HG02970 (cell line): ENCODE data around the gene CTTNBP2NL.

Source experiments
- ATAC-seq: cut with Tn5 transposase; IDR thresholded peaks from one replicate; pipeline ENCODE4 v1.9.1; 2021; ENCODE audit warnings: mild to moderate bottlenecking, moderate library complexity, moderate number of reproducible peaks; ENCODE audit not compliant: unreplicated experiment, low FRiP score

CTTNBP2NL gene, protein sequence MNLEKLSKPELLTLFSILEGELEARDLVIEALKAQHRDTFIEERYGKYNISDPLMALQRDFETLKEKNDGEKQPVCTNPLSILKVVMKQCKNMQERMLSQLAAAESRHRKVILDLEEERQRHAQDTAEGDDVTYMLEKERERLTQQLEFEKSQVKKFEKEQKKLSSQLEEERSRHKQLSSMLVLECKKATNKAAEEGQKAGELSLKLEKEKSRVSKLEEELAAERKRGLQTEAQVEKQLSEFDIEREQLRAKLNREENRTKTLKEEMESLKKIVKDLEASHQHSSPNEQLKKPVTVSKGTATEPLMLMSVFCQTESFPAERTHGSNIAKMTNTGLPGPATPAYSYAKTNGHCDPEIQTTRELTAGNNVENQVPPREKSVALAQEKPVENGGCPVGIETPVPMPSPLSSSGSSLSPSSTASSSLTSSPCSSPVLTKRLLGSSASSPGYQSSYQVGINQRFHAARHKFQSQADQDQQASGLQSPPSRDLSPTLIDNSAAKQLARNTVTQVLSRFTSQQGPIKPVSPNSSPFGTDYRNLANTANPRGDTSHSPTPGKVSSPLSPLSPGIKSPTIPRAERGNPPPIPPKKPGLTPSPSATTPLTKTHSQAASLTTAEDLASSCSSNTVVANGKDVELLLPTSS

DNA sequence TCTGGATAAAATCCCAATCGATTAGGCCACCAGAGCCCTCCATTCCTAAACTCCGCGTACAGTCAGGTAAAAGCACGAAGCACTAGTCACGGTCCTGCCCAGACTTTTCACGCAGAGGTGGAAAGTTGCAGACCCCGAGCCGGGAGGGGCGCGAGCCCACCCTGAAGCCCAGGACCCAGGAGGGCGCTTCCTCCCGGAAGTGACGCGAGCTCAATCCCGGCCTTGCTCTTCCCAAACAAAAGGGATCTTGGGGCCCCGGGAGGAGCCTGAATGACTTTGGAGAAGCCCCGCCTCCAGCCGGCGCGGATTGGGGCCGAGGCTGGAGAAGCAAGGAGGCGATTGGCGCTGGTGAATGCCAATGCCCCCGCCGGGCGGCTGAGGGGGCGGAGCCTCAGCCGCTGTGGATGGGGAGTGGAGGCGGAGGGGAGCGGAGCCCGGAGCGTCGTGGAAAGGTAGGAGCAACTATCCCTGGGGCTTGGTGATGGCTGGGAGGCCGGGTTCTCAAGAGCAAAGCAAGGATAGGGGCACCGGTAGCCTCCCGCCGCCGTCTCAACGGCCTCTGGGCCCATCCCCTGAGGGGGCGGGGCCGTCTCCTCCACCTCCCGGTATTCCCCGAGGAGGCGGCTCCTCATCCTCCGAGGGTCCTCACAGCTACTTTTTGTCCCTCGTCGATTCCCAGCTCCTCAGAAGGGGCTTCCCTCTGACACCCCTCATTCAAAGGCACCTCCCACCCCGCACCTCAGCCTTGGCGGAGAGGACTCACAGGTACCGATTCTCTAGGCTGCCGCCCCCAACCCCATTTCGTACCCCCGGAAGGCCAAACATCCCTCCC lies at the start of gene CTTNBP2NL:
TSS of gene CTTNBP2NL (plus strand) at position 394 of the 832 bp plus-strand sequence. CDS start 19,952 bp downstream, outside the sequence.
- peak; percentile 87 for ATAC-seq

DNA sequence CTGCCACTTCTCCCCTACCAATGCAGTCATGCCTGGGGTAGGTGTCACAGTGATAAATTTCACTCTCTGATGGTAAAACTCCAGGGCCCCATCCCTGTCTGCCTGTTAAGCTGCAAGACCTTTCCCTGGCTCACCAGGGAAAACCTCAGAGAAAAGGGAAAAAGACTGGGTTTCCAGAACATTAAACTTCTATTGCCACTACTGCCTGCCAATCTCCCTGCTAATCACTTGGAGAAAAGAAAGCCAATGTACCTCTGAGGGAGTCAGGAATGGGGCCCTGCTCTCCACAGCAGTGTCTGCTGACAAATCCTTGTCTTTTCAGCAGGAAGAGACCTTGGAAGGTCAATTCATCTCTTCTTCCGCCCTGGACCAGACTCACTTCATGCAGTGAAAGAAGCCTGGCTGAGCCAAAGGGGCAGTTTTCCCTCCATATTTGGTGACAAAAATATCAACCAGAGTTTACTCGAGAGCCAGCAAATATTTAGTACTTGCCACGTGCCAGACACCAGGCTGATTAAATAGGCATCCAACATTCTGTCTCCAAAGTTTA lies 49.1 kb upstream of the CTTNBP2NL start:
- no peak for ATAC-seq

DNA sequence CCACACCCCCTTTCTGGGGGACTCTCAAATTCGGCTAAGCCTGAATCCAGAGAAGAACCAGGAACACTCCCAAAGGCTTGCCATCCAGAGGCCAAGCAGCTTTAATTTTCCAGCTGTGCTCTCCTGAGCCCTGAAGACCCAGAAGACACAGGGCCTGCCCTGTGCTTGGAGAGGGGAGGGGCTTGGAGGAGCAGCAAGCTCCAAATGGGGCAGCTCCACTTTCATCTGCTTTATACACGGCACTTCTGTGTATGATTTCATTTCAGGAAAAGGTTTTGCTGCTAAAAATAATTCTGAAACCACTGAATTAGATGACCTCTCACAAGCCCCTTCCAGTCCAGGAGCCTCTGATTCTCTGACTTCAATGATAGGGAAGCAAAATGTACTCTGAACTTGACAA lies 39.2 kb upstream of the CTTNBP2NL start:
- ATAC-seq: no peak

DNA sequence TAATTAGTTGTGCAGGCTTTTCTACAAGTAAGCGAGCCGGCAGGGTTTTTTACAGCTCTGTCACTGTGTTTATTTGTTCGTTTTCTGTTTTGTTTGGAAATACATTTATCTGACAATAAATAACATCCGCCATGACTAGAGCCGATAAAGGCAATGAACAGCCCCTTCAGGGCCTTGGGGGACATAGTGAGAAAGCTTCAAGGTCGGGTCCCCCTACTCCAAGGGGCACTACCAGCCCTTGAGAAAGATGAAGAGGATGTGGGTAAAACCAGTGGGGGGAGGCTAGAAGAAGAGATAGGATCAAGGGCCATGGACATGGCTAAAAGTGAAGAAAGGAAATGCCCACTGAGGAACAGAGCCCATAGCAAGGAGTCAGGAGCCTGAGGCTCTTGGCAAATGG lies 38.5 kb upstream of the CTTNBP2NL start:
- ATAC-seq: no peak

DNA sequence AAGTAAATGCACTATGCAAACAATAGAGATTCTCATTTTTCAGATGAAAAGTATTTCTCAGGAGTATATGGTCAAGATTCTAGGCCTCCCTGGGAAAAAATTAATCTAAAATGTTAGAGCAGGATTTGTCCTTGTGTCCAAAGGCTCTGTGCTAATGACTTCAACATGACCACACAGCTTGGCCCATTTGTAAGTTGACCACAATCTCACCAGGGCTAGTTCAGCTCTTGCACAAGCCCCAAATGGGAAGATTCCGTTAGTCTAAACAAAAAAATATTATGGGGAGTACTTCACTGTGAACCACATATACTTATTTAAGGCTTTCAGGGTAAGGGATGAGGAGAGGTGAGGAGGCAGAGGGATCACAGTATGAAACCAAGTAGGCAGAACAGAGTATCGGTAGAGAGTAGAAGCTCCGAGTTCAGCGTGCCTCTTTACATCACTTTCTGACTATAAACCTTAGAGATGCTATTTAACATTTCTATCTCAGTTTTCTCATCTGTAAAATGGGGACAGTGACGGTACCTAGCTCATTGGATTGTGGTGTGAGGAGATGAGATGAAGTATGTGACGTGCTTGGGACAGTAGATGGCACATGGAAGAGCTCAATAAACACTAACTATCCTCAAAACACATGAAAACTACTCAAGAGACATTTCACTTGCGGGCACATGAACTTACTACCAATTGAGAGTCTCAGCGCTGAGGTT lies 37.8 kb upstream of the CTTNBP2NL start:
- ATAC-seq: no peak

DNA sequence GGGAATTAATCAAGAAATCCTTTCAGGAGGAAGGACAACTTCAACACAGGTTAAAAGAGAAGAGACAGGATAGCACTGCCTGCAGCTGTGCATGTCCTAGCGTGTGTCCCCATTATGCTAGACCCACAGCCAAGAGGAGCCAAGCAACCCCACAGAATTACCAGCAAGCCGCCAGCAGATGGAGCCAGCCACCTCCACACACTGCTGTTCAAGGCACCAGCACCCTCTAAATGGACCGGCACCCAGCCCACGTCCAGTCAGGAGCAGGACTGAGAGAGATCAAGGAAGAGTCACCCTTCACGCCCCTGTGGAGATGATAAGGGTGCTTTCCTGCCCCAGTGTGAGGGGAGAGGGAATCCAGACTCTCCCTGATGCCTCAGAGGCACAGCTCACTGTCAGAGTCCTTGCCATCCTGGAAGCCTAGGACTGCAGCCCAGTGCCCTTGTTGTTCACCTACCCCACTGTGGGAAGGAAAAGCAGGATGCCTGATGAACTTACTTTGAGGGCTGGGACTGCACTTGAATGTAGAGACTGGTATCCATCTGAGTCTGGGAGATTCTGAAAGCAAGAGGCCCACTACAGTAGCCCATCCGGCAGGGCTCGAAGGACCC lies 37.1 kb upstream of the CTTNBP2NL start:
- ATAC-seq: no peak

DNA sequence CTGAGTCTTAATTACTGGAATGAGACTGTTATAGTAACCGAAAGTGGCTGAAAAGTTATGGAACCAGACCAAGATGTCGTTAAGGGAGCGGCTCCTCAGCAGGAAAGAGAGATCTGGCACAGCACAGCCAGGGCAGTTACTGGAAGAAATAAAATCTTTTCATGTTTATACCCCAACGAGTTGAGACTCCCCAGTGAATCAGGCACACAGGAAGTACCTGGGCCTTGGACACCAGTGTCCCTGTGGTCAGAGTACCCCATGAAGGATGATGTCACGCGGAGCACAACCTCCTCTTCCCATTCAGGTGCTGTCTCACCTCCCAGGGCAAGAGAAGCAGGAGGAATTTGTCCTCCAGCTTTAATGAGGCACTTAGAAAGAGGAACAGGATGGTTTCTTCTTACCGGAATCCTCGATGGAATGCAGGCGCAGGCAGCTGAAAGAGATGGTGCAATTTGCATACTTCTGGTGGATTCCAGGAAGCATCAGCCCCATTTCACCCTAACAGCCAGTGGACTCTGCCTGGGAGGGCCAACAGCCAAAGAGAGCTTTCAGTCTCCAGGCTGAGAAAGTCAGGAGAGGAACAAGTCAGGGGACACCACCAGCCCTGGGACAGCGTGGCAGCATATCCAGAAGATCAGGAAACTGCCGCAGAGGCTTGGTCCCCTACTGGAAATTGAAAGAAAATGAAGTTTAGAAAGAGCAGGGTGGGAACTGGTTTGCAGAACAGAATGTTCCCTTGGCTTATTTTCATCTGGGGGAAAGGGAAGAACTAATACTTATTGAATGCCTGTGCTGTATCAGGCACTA lies 35.9 kb upstream of the CTTNBP2NL start:
- ATAC-seq: no peak

DNA sequence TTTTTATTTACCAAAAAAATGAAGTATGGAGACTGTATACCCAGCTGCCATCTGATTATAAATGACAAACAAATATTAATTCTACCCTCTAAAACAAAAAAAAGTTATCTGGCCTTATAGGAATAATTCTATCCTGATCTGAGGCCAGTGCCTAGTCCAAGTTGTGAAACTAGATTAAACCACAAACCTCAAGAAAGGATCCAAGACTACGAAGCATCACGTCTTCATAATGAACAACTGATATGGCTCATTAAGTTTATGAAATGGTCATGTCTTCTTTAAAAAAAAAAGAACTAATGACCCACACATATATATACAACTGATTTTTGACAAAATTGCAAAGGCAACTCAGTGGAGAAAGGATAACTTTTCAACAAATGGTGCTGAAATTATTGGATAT lies 32.4 kb upstream of the CTTNBP2NL start:
- ATAC-seq: no peak

DNA sequence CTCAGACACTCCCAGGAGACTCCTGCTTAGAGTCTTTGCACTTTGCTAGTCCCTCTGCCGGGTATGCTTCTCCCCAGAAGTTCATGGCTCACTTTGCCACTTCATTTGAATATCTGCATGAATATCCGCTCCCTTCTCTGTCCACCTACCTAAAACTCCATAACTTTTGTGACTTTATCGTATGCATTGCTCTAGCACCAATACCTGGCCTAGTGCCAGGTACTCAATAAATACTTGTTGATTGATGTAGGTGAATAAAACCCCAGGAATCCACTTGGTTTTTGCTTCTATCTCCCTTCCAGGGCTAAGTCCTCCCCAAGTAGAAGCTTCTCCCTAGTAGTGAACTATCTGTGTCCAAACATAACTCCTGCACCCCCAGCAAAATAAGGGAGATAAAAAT lies 27.8 kb upstream of the CTTNBP2NL start:
- no peak for ATAC-seq

DNA sequence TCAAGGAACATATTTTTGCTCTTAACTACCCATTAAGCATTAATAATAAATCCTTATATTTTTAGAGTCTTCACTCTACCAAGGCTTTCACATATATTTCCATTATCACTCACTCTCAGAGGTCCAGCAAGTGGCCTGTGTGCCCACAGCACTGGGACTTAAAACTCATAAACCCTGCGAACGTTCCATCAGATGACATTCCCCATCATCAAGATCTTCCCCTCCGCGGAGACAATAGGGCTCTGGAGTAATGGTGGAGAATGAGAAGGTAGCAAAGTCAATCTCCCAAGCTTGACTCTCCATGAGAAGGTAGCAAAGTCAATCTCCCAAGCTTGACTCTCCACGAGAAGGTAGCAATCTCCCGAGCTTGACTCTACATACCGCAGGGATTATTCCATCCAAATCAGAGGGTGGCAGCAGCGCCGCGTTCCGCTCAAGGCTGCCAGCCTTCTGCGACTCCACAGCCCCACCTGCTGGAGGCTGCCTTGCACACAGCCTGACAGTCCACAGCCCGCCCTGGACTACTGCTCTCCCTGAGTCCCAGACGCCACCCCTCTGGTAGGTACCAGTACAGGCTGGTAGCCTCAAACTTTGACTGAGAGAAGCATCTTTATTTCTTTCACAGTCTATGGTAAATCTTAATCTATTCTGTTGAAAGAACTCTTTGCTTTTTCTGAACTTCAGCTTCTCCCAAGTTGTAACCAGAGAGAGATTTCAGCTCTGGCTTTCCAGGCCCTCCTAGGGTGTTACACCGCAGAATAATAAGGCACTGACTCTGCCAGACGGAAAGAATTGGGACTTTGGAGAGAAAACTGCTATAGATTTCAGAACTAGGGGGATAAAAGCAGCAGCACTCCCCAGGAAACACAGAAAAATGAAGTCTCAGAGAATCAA lies 26.4 kb upstream of the CTTNBP2NL start:
- ATAC-seq: peak; percentile 80

DNA sequence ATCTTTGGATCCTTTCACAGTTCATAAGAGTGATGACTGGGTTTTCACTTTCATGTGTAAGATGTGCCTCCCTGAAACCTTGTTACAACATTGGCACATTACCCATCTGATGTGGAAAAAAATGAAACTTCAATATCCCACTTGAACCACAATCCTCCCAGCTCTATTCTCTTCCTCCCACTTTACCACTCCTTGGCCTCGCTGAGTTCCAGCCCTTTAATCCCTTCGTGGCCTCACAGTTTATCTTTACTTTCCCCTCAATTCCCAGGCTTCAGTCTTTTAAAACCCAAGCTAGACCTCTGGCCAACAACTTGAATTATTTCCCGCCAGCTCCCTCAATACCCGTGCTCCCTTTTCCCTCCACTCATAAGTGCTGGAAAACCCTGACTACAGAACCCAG lies 25.0 kb upstream of the CTTNBP2NL start:
- no peak for ATAC-seq

DNA sequence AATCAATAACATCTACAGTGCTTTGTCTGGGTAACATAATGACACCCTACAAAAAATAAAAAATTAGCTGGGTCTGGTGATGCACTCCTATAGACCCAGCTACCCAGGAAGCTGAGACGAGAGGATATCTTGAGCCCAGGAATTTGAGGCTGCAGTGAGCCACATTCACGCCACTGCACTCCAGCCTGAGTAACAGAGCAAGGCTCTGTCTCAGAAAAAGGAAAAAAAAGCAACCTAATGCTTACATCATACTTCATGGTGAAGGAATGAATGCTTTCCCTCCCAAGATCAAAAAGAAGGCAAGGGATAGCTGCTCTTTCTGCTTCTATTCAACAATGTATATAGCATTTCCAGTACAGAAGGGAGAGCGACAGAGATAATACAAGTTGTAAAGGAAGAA lies 24.2 kb upstream of the CTTNBP2NL start:
- no peak for ATAC-seq

DNA sequence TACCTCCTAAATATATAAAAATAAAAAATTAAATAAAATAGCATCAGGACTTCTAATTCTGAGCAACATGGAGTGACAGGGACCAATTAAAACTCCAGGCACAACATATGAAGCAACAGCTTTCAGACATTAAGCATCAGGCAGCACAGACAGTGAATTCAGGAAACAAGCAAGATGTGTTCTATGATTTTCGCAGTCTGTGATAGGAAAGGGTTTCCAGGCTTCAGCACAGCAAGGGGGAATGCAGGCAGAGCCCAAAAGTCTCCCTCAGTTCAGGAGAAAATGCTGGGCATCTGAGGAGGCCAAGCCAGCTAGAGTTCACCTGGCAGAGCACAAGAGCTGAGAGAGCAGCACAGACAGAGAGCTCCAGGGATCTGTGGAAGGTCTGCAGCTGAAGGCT lies 22.2 kb upstream of the CTTNBP2NL start:
- no peak for ATAC-seq

DNA sequence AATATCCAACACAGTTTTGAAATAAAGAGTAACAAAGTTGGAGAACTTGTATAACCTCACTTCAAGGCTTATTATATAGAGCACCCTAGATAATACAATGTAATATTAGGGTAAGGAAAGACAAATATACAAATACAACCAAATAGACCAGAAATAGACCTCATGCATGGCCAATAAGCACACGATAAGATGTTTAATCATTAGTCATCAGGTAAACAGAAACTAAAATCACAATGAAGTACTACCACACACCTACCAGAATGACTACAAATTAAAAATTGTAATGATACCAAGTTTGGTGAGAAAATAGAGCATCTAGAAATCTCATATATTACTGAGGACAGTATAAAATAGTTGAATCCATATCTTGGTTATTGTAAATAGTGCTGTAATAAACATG lies 20.3 kb upstream of the CTTNBP2NL start:
- ATAC-seq: no peak

DNA sequence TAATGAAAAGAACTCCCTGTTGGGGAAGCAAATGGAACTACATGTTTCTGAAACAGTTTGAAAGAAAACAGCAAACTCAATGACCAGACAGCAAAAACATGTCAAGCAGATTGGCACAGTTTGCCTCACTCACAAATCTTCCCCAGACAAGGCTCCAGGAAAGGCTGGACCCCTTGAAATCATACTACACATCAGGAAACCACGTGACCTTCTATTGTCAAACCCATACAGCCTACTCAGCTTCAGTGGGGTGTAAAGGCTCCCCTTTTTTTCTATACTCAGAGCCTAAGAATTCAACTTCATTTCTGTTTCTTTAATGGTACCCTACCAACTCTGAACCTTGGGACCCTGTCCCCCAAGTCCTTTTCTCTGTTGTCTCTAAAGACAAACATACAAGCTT lies 15.7 kb upstream of the CTTNBP2NL start:
- ATAC-seq: no peak

DNA sequence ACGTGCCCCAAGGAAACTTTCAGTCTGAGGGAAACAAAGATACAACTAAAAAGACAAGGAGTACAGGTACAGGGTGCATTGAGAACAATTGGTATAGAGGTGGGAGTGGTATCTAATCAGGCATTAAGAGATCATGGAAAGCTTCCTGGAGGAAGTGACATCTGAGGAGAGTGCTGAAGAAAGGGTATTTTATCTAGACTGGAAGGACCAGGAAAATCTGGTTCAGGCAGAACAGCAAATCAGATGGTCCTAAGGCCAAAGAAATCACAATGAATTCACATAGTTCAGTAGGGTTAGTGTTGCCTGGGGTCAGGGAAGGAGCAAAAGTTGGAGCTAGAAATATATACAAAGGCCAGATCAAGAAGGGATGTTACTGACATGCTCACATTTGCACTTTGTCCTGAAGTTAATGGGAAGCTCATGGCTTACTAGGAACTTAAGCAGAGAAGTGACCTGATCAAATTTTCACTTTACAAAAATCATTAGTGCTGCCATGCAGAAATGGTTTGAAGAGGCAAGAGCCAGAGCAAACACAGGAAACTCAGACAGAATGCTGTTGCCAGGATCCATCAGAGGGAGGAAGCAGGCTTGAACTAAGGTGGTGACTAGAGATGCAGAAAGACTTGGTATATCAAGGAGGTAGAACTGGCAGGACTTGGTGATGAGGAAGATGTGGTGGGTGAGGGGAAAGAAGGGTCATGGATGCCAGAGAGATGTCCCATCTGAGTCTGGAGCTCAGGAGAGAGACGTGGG lies 14.5 kb upstream of the CTTNBP2NL start:
- ATAC-seq: no peak

DNA sequence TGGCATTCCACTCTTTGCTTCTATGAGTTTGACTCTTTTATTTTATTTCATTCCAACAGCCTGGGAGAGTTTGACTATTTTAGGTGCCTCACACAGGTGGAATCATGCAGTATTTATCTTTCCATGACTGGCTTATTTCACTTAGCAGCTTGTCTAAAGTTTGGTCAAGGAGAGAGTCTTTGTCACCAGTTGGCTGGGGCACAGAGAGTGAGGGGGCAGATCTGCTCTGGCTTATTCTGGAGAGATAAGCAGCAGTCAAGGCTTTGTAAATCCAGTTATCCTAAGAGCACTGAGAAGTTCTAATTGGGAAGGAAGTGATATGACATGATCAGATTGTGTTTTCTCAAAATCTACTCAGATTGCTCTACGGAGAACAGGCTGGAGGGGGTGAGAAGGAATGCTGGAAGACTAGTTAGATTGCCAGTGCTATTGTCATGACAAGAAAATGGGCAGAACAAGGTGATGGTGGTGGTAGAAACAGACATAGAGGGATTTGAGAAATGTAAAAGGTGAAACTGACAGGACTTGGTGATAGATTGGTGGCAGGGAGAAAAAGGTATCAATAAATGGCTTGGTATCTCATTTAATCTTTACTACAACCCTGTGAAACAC lies 12.1 kb upstream of the CTTNBP2NL start:
- no peak for ATAC-seq
